GM12865 (cell line): ENCODE data around the gene TAF3.
"Not testable (repeated sequence)": the region's sequence is repeated elsewhere in the genome, so short reads cannot be mapped to it uniquely, and the experiment has no call there.

Experiments
- DNase-seq: peaks from one replicate; pipeline ENCODE4 v3.0.0; 2010; ENCODE audit warnings: low read depth
- H3K4me3 ChIP-seq: 2 replicates; pipeline ENCODE4 v1.5.1; 2011; ENCODE audit warnings: mild to moderate bottlenecking, low read depth, low read length, control low read depth
- TF ChIP-seq, protein P1 (sequence below): IDR thresholded peaks from 2 replicates; pipeline ENCODE4 v1.5.1; 2011; ENCODE audit warnings: low read length, control low read depth, low read depth, inconsistent platforms; ENCODE audit not compliant: insufficient read depth; ENCODE audit errors: missing control alignments

Gene TAF3

GRCh38 chr10:7797582-7797981, 20.7 kb upstream of the TAF3 start:
- H3K4me3 ChIP-seq = no peak overlapping the region
- no peak for DNase-seq
- TF ChIP-seq, protein P1, sequence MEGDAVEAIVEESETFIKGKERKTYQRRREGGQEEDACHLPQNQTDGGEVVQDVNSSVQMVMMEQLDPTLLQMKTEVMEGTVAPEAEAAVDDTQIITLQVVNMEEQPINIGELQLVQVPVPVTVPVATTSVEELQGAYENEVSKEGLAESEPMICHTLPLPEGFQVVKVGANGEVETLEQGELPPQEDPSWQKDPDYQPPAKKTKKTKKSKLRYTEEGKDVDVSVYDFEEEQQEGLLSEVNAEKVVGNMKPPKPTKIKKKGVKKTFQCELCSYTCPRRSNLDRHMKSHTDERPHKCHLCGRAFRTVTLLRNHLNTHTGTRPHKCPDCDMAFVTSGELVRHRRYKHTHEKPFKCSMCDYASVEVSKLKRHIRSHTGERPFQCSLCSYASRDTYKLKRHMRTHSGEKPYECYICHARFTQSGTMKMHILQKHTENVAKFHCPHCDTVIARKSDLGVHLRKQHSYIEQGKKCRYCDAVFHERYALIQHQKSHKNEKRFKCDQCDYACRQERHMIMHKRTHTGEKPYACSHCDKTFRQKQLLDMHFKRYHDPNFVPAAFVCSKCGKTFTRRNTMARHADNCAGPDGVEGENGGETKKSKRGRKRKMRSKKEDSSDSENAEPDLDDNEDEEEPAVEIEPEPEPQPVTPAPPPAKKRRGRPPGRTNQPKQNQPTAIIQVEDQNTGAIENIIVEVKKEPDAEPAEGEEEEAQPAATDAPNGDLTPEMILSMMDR = no peak

DNA sequence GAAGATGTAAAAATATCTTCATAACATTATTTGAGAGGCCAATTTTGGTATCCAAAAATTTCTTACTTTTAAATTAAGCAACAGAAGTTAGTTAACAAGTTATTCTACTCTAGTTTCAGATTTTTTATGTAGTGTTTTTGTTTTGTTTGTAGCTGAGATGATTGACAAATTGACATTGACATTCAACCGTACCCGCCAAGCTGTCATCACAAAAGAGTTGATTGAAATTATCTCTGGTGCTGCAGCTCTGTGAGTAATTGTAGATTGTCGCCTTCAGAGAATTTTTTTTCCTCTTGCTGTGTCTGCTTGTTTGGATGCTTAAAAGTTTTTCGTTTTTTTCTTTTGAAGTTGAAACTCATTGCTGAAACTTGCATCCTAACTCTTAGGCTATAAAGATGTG, 15.7 kb upstream of the TAF3 start:
- no peak overlapping the region for H3K4me3 ChIP-seq
- TF ChIP-seq, protein P1 = no peak
- DNase-seq = no peak

DNA sequence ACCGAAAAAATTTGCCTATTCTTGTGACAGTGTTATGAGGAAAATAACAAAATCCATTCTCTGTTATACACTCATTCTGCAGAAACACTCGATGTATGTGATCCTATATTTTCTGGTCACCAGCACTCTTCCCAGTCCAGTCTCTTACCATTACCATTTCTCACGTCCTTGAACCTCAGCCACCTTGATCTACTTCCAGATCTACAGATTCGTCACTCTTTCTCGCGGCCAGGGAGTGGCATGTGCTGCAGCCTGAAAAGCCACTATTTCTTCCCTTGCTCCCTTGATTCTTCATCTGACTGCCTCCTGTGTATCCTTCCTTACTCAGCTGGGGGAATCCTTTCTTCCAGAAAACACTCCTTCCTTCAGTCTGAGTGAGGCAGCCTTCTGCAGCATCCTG, 14.1 kb upstream of the TAF3 start:
- TF ChIP-seq, protein P1 = no peak
- DNase-seq = no peak
- H3K4me3 ChIP-seq = no peak overlapping the region

- DNase-seq = no peak
- TF ChIP-seq, protein P1 = no peak
- no peak overlapping the region for H3K4me3 ChIP-seq
Measured at GRCh38 chr10:7804741-7805140, 13.6 kb upstream of the TAF3 start.

- TF ChIP-seq, protein P1 = no peak
- no peak for DNase-seq
- no peak overlapping the region for H3K4me3 ChIP-seq
Measured at GRCh38 chr10:7808686-7809267, 9.5 kb upstream of the TAF3 start.

DNA sequence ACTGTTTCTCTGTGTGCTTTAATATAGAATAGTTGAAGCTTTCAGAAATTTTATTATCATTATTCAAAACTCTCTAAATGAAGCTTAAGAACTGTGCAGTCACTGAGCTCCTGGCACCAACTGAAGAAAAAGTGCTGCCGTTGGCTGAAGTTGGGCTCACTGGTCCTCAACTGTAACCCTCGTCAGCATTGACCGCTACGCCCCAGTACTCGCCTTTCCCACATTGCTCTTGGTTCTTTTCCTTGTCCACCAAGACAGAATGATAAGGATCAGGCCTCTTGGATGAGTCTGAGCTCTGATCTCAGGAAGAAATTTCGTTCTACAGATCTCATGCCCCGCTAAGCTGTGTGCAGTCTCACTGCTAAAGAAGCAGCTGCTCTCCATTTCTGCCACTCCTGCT, 7.9 kb upstream of the TAF3 start:
- H3K4me3 ChIP-seq = no peak overlapping the region
- TF ChIP-seq, protein P1 = no peak
- no peak for DNase-seq

DNA sequence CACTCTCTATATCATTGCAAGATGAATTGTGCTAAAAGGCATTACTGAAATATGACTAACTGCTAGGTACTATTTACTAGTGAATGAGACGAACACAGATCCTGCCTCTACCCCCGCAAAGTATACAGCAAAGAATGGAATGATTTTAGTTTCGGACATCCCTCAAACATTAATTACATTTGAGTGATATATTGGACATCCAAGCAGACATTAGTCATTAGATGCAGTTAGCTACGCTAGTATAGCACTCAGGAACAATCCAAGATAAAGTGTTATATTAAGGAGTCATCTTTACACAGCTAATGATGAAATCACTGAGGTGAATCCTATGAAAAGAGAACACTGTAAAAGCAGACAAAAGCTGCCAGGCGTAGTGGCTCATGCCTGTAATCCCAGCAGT, 7.3 kb upstream of the TAF3 start:
- DNase-seq = no peak
- no peak overlapping the region for H3K4me3 ChIP-seq
- TF ChIP-seq, protein P1 = no peak

DNA sequence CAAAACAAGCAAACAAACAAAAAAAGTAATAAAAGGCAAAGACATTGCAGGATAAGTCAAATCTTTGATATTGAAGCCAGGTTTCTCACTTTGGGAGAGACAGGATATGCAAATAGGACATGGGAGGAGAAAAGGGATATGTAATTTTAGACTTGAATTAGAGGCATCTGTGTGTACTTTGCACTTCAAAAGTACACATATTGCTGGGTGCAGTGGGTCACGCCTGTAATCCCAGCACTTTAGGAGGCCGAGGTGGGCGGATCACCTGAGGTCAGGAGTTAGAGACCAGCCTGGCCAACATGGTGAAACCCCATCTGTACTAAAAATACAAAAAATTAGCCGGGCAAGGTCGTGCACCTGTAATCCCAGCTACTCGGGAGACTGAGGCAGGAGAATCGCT, 6.6 kb upstream of the TAF3 start:
- not testable (repeated sequence) for DNase-seq, H3K4me3 ChIP-seq
